Inferior parietal cortex (tissue), 1 donor: ENCODE data around the gene UCN2.
A peak's percentile ranks its signal among the peaks of the same experiment; 100 is the strongest.
"Not testable (repeated sequence)": the region's sequence is repeated elsewhere in the genome, so short reads cannot be mapped to it uniquely, and the experiment has no call there.

ENCODE experiments used
- DNase-seq: peaks from one replicate; pipeline ENCODE4 v3.0.0-alpha.2; 2016; ENCODE audit errors: extremely low spot score

Gene UCN2

GRCh38 chr3:48536116-48536515, 27.5 kb downstream of the UCN2 start:
- DNase-seq = no peak

GRCh38 chr3:48535578-48535977, 28.0 kb downstream of the UCN2 start:
- DNase-seq = no peak

- DNase-seq = no peak
These were observed 30.6 kb downstream of the UCN2 start for GRCh38 chr3:48532977-48533337.

GRCh38 chr3:48532271-48532976, 31.2 kb downstream of the UCN2 start:
- peak; percentile 80 for DNase-seq

- DNase-seq = not testable (repeated sequence)
These were observed 32.9 kb downstream of the UCN2 start for GRCh38 chr3:48530701-48531100.

- DNase-seq = no peak
These were observed 34.8 kb downstream of the UCN2 start for GRCh38 chr3:48528754-48529153.

- DNase-seq = no peak
These were observed 35.5 kb downstream of the UCN2 start for GRCh38 chr3:48528048-48528447.

GRCh38 chr3:48524970-48525369, 38.6 kb downstream of the UCN2 start:
- no peak for DNase-seq

- DNase-seq = no peak
These were observed 41.9 kb downstream of the UCN2 start for GRCh38 chr3:48521635-48522034.

GRCh38 chr3:48519277-48519643, 44.3 kb downstream of the UCN2 start:
- no peak for DNase-seq

- no peak for DNase-seq
These were observed 44.8 kb downstream of the UCN2 start for GRCh38 chr3:48518638-48519276.

- no peak for DNase-seq
These were observed 45.5 kb downstream of the UCN2 start for GRCh38 chr3:48518069-48518468.

GRCh38 chr3:48516571-48516970, 47.0 kb downstream of the UCN2 start:
- no peak for DNase-seq

- no peak for DNase-seq
These were observed 49.0 kb downstream of the UCN2 start for GRCh38 chr3:48514431-48515227.
